Spleen (tissue), 11 donors: ENCODE results near the gene NATD1. TPM values are rescaled to one million over a fixed set of nuclear protein-coding genes. Genes with fewer than 3 reads are reported as not detected.
A peak's percentile ranks its signal among the peaks of the same experiment; 100 is the strongest.

ENCODE experiments used
- DNase-seq: peaks from one replicate; pipeline ENCODE4 v3.0.0-alpha.2; 2020
- H3K27ac ChIP-seq, 8 donors: fragments of 200-600 bp; sonication (generic) in 7 of 8; 1 replicate in 4 of 8; 2 replicates in 4 of 8; pipeline versions ENCODE4 v1.5.0 to v1.8.0; 2016 to 2021; ENCODE audit warnings: inconsistent platforms in 4 of 8, mild to moderate bottlenecking in 4 of 8, moderate library complexity in 1 of 8
- H3K27me3 ChIP-seq, 7 donors: fragments of 200-600 bp; sonication (generic) in 6 of 7; replicated peaks in 1 of 7; 1 replicate in 4 of 7; 2 replicates in 3 of 7; pipeline versions ENCODE4 v1.5.0 to v1.8.0; 2016 to 2021; ENCODE audit warnings: inconsistent platforms in 3 of 7, mild to moderate bottlenecking in 1 of 7
- H3K36me3 ChIP-seq, 6 donors: fragments of 200-600 bp; sonication (generic) in 5 of 6; 1 replicate in 4 of 6; 2 replicates in 2 of 6; pipeline versions ENCODE4 v1.5.0 to v1.8.0; 2016 to 2021; ENCODE audit warnings: inconsistent platforms in 2 of 6
- H3K4me1 ChIP-seq, 6 donors: fragments of 200-600 bp; sonication (generic) in 5 of 6; 1 replicate in 3 of 6; 2 replicates in 3 of 6; pipeline versions ENCODE4 v1.5.0 to v1.8.0; 2016 to 2021; ENCODE audit warnings: inconsistent platforms in 3 of 6
- H3K4me3 ChIP-seq, 8 donors: fragments of 200-600 bp; sonication (generic) in 7 of 8; 1 replicate in 4 of 8; 2 replicates in 4 of 8; pipeline versions ENCODE4 v1.5.0 to v1.8.0; 2016 to 2021; ENCODE audit warnings: inconsistent platforms in 4 of 8, mild to moderate bottlenecking in 4 of 8, moderate library complexity in 2 of 8
- H3K9me3 ChIP-seq, 8 donors: fragments of 200-600 bp; sonication (generic) in 7 of 8; 1 replicate in 4 of 8; 2 replicates in 4 of 8; pipeline versions ENCODE4 v1.5.0 to v1.8.0; 2016 to 2021; ENCODE audit warnings: inconsistent platforms in 4 of 8
- CTCF ChIP-seq, 11 experiments: fragments of 200-600 bp in 7 of 11; fragments of 450-650 bp in 4 of 11; sonication (generic) in 4 of 11; IDR thresholded peaks in 8 of 11; conservative IDR thresholded peaks in 3 of 11; 1 replicate in 7 of 11; 2 replicates in 4 of 11; pipeline versions ENCODE4 v1.4.0 to v1.8.0; 2016 to 2021; ENCODE audit warnings: antibody characterized with exemption in 11 of 11, inconsistent platforms in 4 of 11, mild to moderate bottlenecking in 1 of 11
- POLR2A ChIP-seq, 3 donors: fragments of 450-650 bp; IDR thresholded peaks; one replicate each; pipeline ENCODE4 v1.5.1; 2017; ENCODE audit warnings: antibody characterized with exemption in 3 of 3, mild to moderate bottlenecking in 1 of 3
- POLR2AphosphoS5 ChIP-seq, 3 donors: sonication (generic); formaldehyde crosslinking; IDR thresholded peaks; one replicate each; pipeline ENCODE4 v1.5.1; 2017; ENCODE audit warnings: antibody characterized with exemption in 3 of 3
- WGBS, 5 donors: extraction: QIAGEN DNeasy Blood & Tissue Kit in 3 of 5; methylation state at CpG; one replicate each; pipeline versions ENCODE4 v1.1.5 to v1.1.7; 2013 to 2018; 5-methylcytosine and 5-hydroxymethylcytosine counted together
- intact Hi-C: fragments of 100-400 bp; cut with DNase I; formaldehyde crosslinking; loops from one replicate; pipeline ENCODE4 v1.15.0; 2023; ENCODE audit warnings: low total_unique reads
- polyA plus RNA-seq, 3 donors: library from polyadenylated mRNA; stranded (reverse); fragments of 200-250 nt; gene quantifications; one replicate each; pipeline ENCODE4 v1.2.1, GENCODE V29; 2013
- total RNA-seq, 7 donors: library from RNA; depleted of rRNA in 3 of 7; stranded (reverse); fragments of >200 nt in 3 of 7; fragmentation: NEBNext Ultra II Directional in 4 of 7; extraction: Animal tissue kit (Norgen Biotek cat#: 25700) in 4 of 7; gene quantifications; one replicate each; pipeline versions ENCODE4 v1.1.0 to v1.2.1, GENCODE V29; 2016 to 2021
- donor health status: healthy with polysubstance abuse.
- donor health status: DM: no; HTN: no; CAD: no; lungs with moderate emphysema.
- donor health status: DM: no; HTN: no; CAD: no.
- donor health status: Bipolar disorder and iron deficiency.
- donor health status: healthy.
- donor health status: DM: no; HTN: no; CAD: no.
- donor health status: DM: yes; HTN: yes; CAD: no.

Gene NATD1
- total and polyA plus RNA-seq, 10 donors = 1.3 to 31.0 (median 12.6) TPM

DNA sequence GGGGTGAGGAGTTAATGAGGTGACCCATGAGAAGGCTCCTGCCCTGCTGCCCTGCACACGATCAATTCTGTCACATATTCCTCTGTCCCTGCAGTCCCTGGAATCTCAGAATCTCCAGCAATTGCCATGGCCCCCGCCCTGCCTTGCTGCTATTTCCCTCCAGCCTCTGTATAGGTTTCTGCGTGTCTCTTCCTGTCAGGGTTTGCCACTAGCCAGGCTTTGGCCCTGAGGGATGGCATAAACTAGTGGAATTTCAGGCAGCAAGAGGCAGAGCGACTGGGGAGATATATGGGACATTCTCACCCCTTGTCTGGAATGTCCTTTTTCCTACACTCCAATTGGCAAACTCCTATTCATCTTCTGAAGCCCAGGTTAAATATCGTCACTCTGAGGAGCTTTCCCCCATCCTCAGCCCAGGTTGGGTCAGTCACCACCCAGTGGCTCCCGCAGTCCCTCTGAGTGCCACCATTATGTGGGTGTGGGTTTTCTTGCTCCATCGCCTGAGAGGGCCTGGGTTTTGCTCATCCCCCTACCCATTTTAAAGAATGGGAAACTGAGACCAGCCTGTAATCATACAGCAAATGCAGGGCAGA lies 15.5 kb upstream of the NATD1 start:
- no peak for DNase-seq
- Histone ChIP-seq H3K27ac (peak overlapping the region in 6 of 8 donors; percentile 3 to 84 (median 60)), H3K36me3 (no peaks in the 10 kb centered on the region), H3K4me3 (peak overlapping the region in 1 of 8 donors; percentile 15), H3K4me1 (peaks cover 0 to 22% (median 17%) of the 10 kb centered on the region in 6 donors), H3K27me3 (no peaks in the 10 kb centered on the region), H3K9me3 (no peaks in the 10 kb centered on the region)
- intact Hi-C loops = no loop called here
- TF ChIP-seq POLR2A (IDR thresholded peaks at IDR 0.05) (no peak), CTCF (IDR thresholded peaks at IDR 0.05 in 8 of 11, conservative IDR thresholded peaks at IDR 0.05 in 3 of 11) (no peak), POLR2AphosphoS5 (IDR thresholded peaks at IDR 0.05) (no peak)
- 72 to 95% (median 74%) methylated on average over 6 to 7 of the region's 7 CpGs for WGBS, 5 donors

- H3K4me1 ChIP-seq = peaks cover 0 to 14% (median 12%) of the 10 kb centered on the region in 6 donors
- 68 to 84% (median 73%) methylated on average over 6 of the region's 6 CpGs for WGBS, 5 donors
- no peaks in the 10 kb centered on the region for H3K27me3 ChIP-seq
- DNase-seq = no peak
- H3K36me3 ChIP-seq = no peaks in the 10 kb centered on the region
- no peak overlapping the region for H3K27ac ChIP-seq
- no peak overlapping the region for H3K4me3 ChIP-seq
- intact Hi-C loops = no loop called here
- H3K9me3 ChIP-seq = no peaks in the 10 kb centered on the region
- TF ChIP-seq CTCF (IDR thresholded peaks at IDR 0.05 in 8 of 11, conservative IDR thresholded peaks at IDR 0.05 in 3 of 11) (no peak), POLR2AphosphoS5 (IDR thresholded peaks at IDR 0.05) (no peak), POLR2A (IDR thresholded peaks at IDR 0.05) (no peak)
Observed at GRCh38 chr17:21263376-21263775, 10.2 kb upstream of the NATD1 start.

DNA sequence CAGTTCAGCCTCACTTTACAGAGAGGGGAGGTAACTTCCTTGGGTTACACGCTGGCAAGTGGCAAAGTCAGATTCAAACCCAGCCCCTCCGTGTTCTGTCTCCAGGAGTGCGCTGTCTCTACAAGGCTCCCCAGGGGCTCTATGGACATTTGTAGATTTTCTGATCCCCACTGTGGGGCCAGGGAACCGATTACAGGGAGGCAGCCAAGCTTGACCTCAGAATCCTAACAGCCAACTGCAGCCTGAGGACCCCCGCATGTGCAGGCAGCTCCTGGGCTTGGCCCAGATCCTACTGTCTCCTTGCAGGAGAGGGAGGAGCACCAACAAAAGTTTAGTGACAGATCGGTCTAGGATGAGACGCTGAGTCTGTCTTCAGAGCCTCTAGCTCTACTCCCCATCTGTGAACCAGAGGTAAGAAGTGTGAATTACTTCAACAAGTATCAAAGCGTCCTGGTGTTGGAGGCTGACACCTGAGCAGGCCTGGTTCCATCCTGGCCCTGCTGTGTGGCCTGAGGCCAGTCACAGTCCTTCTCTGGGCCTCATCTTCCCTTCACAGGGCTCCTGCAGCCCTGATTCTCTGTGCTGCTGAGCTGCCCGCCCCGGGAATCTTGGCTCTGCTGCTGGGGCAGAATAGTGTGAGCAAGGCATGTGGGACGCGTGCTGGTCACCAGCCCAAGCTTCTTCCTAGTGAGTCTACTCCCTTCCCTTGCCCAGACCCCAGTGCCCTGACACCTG lies 9.2 kb upstream of the NATD1 start:
- H3K27ac ChIP-seq = no peak overlapping the region
- intact Hi-C loops = no loop called here
- H3K9me3 ChIP-seq = no peaks in the 10 kb centered on the region
- no peak for DNase-seq
- 83 to 90% (median 86%) methylated on average over 8 to 12 of the region's 12 CpGs for WGBS, 5 donors
- peaks cover 0 to 4% (median 2%) of the 10 kb centered on the region in 6 donors for H3K4me1 ChIP-seq
- no peaks in the 10 kb centered on the region for H3K27me3 ChIP-seq
- no peaks in the 10 kb centered on the region for H3K36me3 ChIP-seq
- no peak for TF ChIP-seq POLR2A (IDR thresholded peaks at IDR 0.05)
- TF ChIP-seq CTCF (IDR thresholded peaks at IDR 0.05 in 8 of 11, conservative IDR thresholded peaks at IDR 0.05 in 3 of 11) = no peak
- TF ChIP-seq POLR2AphosphoS5 (IDR thresholded peaks at IDR 0.05) = no peak
- H3K4me3 ChIP-seq = no peak overlapping the region

GRCh38 chr17:21258593-21258992 lies 5.4 kb upstream of the NATD1 start:
- Histone ChIP-seq H3K36me3 (no peaks in the 10 kb centered on the region), H3K4me1 (peaks cover 2 to 10% (median 7%) of the 10 kb centered on the region in 6 donors), H3K27me3 (no peaks in the 10 kb centered on the region), H3K9me3 (no peaks in the 10 kb centered on the region), H3K4me3 (no peak overlapping the region), H3K27ac (no peak overlapping the region)
- WGBS, 5 donors = 85 to 88% (median 85%) methylated on average over 7 of the region's 7 CpGs
- TF ChIP-seq CTCF (IDR thresholded peaks at IDR 0.05 in 8 of 11, conservative IDR thresholded peaks at IDR 0.05 in 3 of 11) = no peak
- no peak for TF ChIP-seq POLR2A (IDR thresholded peaks at IDR 0.05)
- no peak for TF ChIP-seq POLR2AphosphoS5 (IDR thresholded peaks at IDR 0.05)
- DNase-seq = no peak
- intact Hi-C loops = no loop called here
